Testis (tissue), 2 donors: ENCODE measurements around the gene PSMA2.

Experiments used
- CTCF ChIP-seq, 3 experiments: fragments of 450-650 bp in 2 of 3; fragments of 200-600 bp in 1 of 3; sonication (generic) in 1 of 3; IDR thresholded peaks; one replicate each; pipeline ENCODE4 v1.5.1; 2016 to 2019; ENCODE audit warnings: antibody characterized with exemption in 3 of 3, mild to moderate bottlenecking in 2 of 3, moderate library complexity in 1 of 3
- POLR2A ChIP-seq: fragments of 450-650 bp; IDR thresholded peaks from one replicate; pipeline ENCODE4 v1.6.1; 2017; ENCODE audit warnings: antibody characterized with exemption, mild to moderate bottlenecking, moderate library complexity

GRCh38 chr7:42913591-42913990, 18.4 kb downstream of the PSMA2 start:
- TF ChIP-seq CTCF (IDR thresholded peaks at IDR 0.05) (no peak), POLR2A (no peak)
